NB4 (cell line): ENCODE results near the gene ARHGEF7.

Source experiments
- DNase-seq: peaks from one replicate; pipeline ENCODE4 v3.0.0; 2010; ENCODE audit warnings: low read depth
- H3K4me3 ChIP-seq: one replicate; pipeline ENCODE4 v1.5.1; 2011; ENCODE audit warnings: mild to moderate bottlenecking, low read depth, low read length, moderate library complexity
- MYC ChIP-seq: IDR thresholded peaks from 2 replicates; pipeline ENCODE4 v1.6.1; 2011; ENCODE audit warnings: low read depth, low read length
- POLR2A ChIP-seq: IDR thresholded peaks from 2 replicates; pipeline ENCODE4 v1.6.1; 2011; ENCODE audit warnings: mild to moderate bottlenecking; ENCODE audit not compliant: insufficient read length; ENCODE audit errors: extremely low read depth
- TF ChIP-seq, protein P1 (sequence below): IDR thresholded peaks from 2 replicates; pipeline ENCODE4 v1.6.1; 2011; ENCODE audit warnings: low read depth, low read length
- TF ChIP-seq, protein P2 (sequence below): IDR thresholded peaks from one replicate; pipeline ENCODE4 v1.5.1; 2012; ENCODE audit warnings: low read depth, low read length

ARHGEF7 gene

DNA sequence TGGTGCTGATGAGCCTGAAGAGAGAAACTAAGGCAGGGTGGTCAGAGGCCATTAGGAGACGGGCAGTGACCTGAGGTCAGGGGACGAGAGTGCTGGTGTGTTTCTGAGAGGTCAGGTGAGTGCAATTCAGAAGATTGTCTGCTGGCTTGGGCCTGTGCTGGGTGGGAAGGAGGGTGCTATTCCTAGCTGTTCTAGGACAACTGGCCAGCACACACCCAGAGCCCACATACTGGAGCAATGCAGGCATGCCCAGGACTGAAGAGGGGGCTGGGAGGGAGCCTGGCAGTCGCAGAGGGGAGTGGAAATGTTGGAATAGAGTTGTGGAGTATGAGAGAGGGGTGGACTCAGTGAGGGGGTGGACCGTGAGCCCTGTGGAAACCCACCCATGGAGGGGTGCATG is 16.5 kb downstream of the ARHGEF7 start:
- no peak for DNase-seq
- TF ChIP-seq POLR2A (no peak), MYC (no peak)
- TF ChIP-seq, protein P1, sequence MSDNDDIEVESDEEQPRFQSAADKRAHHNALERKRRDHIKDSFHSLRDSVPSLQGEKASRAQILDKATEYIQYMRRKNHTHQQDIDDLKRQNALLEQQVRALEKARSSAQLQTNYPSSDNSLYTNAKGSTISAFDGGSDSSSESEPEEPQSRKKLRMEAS: no peak
- TF ChIP-seq, protein P2, sequence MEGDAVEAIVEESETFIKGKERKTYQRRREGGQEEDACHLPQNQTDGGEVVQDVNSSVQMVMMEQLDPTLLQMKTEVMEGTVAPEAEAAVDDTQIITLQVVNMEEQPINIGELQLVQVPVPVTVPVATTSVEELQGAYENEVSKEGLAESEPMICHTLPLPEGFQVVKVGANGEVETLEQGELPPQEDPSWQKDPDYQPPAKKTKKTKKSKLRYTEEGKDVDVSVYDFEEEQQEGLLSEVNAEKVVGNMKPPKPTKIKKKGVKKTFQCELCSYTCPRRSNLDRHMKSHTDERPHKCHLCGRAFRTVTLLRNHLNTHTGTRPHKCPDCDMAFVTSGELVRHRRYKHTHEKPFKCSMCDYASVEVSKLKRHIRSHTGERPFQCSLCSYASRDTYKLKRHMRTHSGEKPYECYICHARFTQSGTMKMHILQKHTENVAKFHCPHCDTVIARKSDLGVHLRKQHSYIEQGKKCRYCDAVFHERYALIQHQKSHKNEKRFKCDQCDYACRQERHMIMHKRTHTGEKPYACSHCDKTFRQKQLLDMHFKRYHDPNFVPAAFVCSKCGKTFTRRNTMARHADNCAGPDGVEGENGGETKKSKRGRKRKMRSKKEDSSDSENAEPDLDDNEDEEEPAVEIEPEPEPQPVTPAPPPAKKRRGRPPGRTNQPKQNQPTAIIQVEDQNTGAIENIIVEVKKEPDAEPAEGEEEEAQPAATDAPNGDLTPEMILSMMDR: no peak
- H3K4me3 ChIP-seq: no peak overlapping the region

DNA sequence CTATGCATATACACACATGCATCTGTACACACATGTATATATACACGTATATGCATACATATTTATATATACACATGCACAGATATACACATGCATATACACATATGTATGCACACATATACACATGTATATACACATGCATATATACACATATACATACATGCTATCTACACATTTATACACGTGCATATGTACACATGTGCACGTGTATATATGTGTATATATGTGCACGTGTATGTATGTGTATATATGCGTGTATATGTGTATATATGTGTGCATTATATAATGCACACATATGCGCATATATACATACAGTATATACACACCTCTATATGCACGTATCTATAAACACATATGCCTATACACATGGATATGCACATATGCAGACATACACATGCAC is 17.8 kb downstream of the ARHGEF7 start:
- no peak overlapping the region for H3K4me3 ChIP-seq
- TF ChIP-seq, protein P1: 0 out of 2 replicates have a peak, but pooled peaks have one; percentile 44
- TF ChIP-seq, protein P2: no peak
- no peak for DNase-seq

GRCh38 chr13:111139452-111139851 is 24.3 kb downstream of the ARHGEF7 start:
- TF ChIP-seq, protein P2: no peak
- no peak for TF ChIP-seq POLR2A
- TF ChIP-seq, protein P1: no peak
- DNase-seq: no peak
- no peak overlapping the region for H3K4me3 ChIP-seq

DNA sequence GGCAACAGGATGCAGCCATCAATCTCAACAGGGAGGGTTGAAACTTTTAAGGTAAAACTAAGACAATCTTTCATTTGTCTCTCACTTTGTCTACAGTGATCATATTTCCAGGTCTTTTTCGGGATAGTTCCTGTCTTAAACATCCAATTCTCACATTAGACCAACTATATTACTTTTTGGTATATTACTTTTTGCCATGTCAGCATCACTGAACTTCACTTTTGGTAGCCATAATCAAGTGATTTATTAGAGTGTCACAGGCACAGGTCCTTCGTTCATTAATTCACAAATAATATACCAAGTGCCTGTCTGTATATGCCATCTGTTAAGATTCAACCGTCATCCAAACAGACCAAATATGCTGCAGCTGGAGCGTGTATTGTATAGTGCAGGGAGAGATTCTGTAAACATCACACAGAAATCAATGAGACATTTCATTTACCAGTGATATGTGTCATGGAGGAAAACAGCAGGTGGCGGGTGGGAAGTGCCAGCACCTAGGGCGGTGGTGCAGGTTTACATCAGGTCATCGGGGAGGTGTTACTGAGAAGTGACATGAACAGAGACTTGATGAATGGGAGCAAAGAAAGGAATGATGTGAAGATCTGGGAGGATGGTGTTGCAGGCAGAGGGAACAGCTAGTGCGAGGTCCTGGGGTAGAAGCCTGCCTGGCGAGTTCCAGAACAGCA is 24.9 kb downstream of the ARHGEF7 start:
- TF ChIP-seq, protein P2: no peak
- TF ChIP-seq POLR2A: no peak
- no peak for TF ChIP-seq MYC
- TF ChIP-seq, protein P1: no peak
- H3K4me3 ChIP-seq: no peak overlapping the region
- no peak for DNase-seq

GRCh38 chr13:111140562-111141105 is 25.5 kb downstream of the ARHGEF7 start:
- DNase-seq: no peak
- H3K4me3 ChIP-seq: no peak overlapping the region
- TF ChIP-seq, protein P2: no peak
- TF ChIP-seq, protein P1: no peak
- TF ChIP-seq MYC: no peak
- TF ChIP-seq POLR2A: no peak
